Gastrocnemius medialis (tissue), 4 donors: ENCODE results near the gene IFNA21. TPM values are rescaled to one million over a fixed set of nuclear protein-coding genes. Genes with fewer than 3 reads are reported as not detected.

Experiments used
- ATAC-seq, 2 donors: fragments of 150-250 bp; one replicate each; pipeline ENCODE4 v1.9.1; 2016
- DNase-seq, 2 donors: peaks; one replicate each; pipeline ENCODE4 v3.0.0-alpha.2; 2019
- H3K27ac ChIP-seq, 4 donors: fragments of 200-600 bp; sonication (generic); 1 replicate in 1 of 4; 2 replicates in 3 of 4; pipeline ENCODE4 v1.5.1; 2016 to 2018; ENCODE audit warnings: mild to moderate bottlenecking in 2 of 4, moderate library complexity in 1 of 4
- H3K27me3 ChIP-seq, 3 donors: fragments of 200-600 bp; sonication (generic) in 2 of 3; 1 replicate in 1 of 3; 2 replicates in 2 of 3; pipeline versions ENCODE4 v1.5.1 to v1.6.0; 2016 to 2019; ENCODE audit warnings: mild to moderate bottlenecking in 1 of 3, moderate library complexity in 1 of 3
- H3K36me3 ChIP-seq, 2 donors: fragments of 200-600 bp; sonication (generic) in 1 of 2; one replicate each; pipeline ENCODE4 v1.5.1; 2017 to 2018
- H3K4me1 ChIP-seq, 2 donors: fragments of 200-600 bp; sonication (generic) in 1 of 2; one replicate each; pipeline ENCODE4 v1.5.1; 2016 to 2017; ENCODE audit warnings: mild to moderate bottlenecking in 2 of 2
- H3K4me3 ChIP-seq, 4 donors: fragments of 200-600 bp; sonication (generic) in 3 of 4; 1 replicate in 1 of 4; 2 replicates in 3 of 4; pipeline ENCODE4 v1.5.1; 2016 to 2019; ENCODE audit warnings: mild to moderate bottlenecking in 2 of 4
- H3K9me3 ChIP-seq, 3 donors: fragments of 200-600 bp; sonication (generic) in 2 of 3; 1 replicate in 1 of 3; 2 replicates in 2 of 3; pipeline ENCODE4 v1.5.1; 2016 to 2019
- CTCF ChIP-seq, 5 experiments: fragments of 450-650 bp in 3 of 5; fragments of 200-600 bp in 2 of 5; sonication (generic) in 2 of 5; IDR thresholded peaks in 4 of 5; conservative IDR thresholded peaks in 1 of 5; 1 replicate in 4 of 5; 2 replicates in 1 of 5; pipeline ENCODE4 v1.5.1; 2016 to 2019; ENCODE audit warnings: antibody characterized with exemption in 5 of 5, mild to moderate bottlenecking in 3 of 5, moderate library complexity in 3 of 5
- POLR2A ChIP-seq, 2 donors: fragments of 450-650 bp; IDR thresholded peaks; one replicate each; pipeline ENCODE4 v1.6.1; 2017; ENCODE audit warnings: antibody characterized with exemption in 2 of 2, mild to moderate bottlenecking in 2 of 2, moderate library complexity in 2 of 2
- in situ Hi-C, 4 donors: fragments of 200-750 bp; cut with MboI; loops; one replicate each; pipeline versions ENCODE4 v1.15.0 to v1.8.0; 2017; ENCODE audit warnings: low sequenced_read_pairs in 4 of 4
- intact Hi-C: fragments of 100-400 bp; cut with DNase I; formaldehyde crosslinking; loops from one replicate; pipeline ENCODE4 v1.15.1; 2023; ENCODE audit warnings: low total_unique reads
- total RNA-seq, 4 donors: library from RNA; depleted of rRNA; stranded (reverse); fragments of >200 nt; gene quantifications; one replicate each; pipeline versions ENCODE4 v1.1.0 to v1.2.3, GENCODE V29; 2016

Gene IFNA21
- total RNA-seq, 4 donors from 2014 or later, result not detected

- H3K27ac ChIP-seq, result no peak overlapping the region
- ATAC-seq (no peak), DNase-seq (no peak)
- no peaks in the 10 kb centered on the region for H3K36me3 ChIP-seq
- no peak for TF ChIP-seq CTCF (IDR thresholded peaks at IDR 0.05 in 4 of 5, conservative IDR thresholded peaks at IDR 0.05 in 1 of 5)
- no peak for TF ChIP-seq POLR2A (IDR thresholded peaks at IDR 0.05)
- no peaks in the 10 kb centered on the region for H3K4me1 ChIP-seq
- H3K27me3 ChIP-seq, result no peaks in the 10 kb centered on the region
- H3K9me3 ChIP-seq, result no peaks in the 10 kb centered on the region
- no peak overlapping the region for H3K4me3 ChIP-seq
- in situ Hi-C loops (no loop called here), intact Hi-C loops (no loop called here)
These were observed 13.0 kb downstream of the IFNA21 start for GRCh38 chr9:21153336-21154017.

- ATAC-seq (no peak), DNase-seq (no peak)
- TF ChIP-seq CTCF (IDR thresholded peaks at IDR 0.05 in 4 of 5, conservative IDR thresholded peaks at IDR 0.05 in 1 of 5) (no peak), POLR2A (IDR thresholded peaks at IDR 0.05) (no peak)
- in situ Hi-C loops, result no loop called here
- H3K4me1 ChIP-seq, result no peaks in the 10 kb centered on the region
- no peaks in the 10 kb centered on the region for H3K36me3 ChIP-seq
- no peak overlapping the region for H3K27ac ChIP-seq
- no peaks in the 10 kb centered on the region for H3K9me3 ChIP-seq
- intact Hi-C loops, result no loop called here
- H3K4me3 ChIP-seq, result no peak overlapping the region
- H3K27me3 ChIP-seq, result no peaks in the 10 kb centered on the region
These were observed 21.9 kb downstream of the IFNA21 start for GRCh38 chr9:21144603-21145002.

GRCh38 chr9:21141427-21141882 lies 25.0 kb downstream of the IFNA21 start, which contains the start of gene IFNW1:
Gene IFNW1, minus strand, starts transcription at chr9:21141832. Its CDS starts 262 bp downstream, at chr9:21141570.
- in situ Hi-C loops, result no loop called here
- no peak for ATAC-seq

GRCh38 chr9:21137020-21137419 lies 29.4 kb downstream of the IFNA21 start:
- H3K9me3 ChIP-seq, result no peaks in the 10 kb centered on the region
- no peak overlapping the region for H3K27ac ChIP-seq
- DNase-seq (no peak), ATAC-seq (no peak)
- H3K27me3 ChIP-seq, result no peaks in the 10 kb centered on the region
- H3K36me3 ChIP-seq, result no peaks in the 10 kb centered on the region
- intact Hi-C loops, result no loop called here
- in situ Hi-C loops, result no loop called here
- H3K4me3 ChIP-seq, result no peak overlapping the region
- no peak for TF ChIP-seq CTCF (IDR thresholded peaks at IDR 0.05 in 4 of 5, conservative IDR thresholded peaks at IDR 0.05 in 1 of 5)
- TF ChIP-seq POLR2A (IDR thresholded peaks at IDR 0.05), result no peak
- no peaks in the 10 kb centered on the region for H3K4me1 ChIP-seq

More at GRCh38 chr9:21141427-21141882, 25.0 kb downstream of the IFNA21 start, which contains the start of gene IFNW1:
- Histone ChIP-seq H3K4me3 (no peak within 1 kb of the TSS), H3K27me3 (no peaks in the 10 kb centered on the region), H3K27ac (no peak within 1 kb of the TSS), H3K4me1 (no peaks in the 10 kb centered on the region), H3K9me3 (no peaks in the 10 kb centered on the region), H3K36me3 (no peaks in the 10 kb centered on the region)
- no peak for TF ChIP-seq CTCF (IDR thresholded peaks at IDR 0.05 in 4 of 5, conservative IDR thresholded peaks at IDR 0.05 in 1 of 5)
- TF ChIP-seq POLR2A (IDR thresholded peaks at IDR 0.05), result no peak
- intact Hi-C loops, result no loop called here
- DNase-seq, result no peak
